SK-N-SH (cell line): Measurements from ENCODE around the gene ITLN1.

Source experiments
- NRF1 ChIP-seq: IDR thresholded peaks from 2 replicates; pipeline ENCODE4 v1.6.1; 2012; ENCODE audit warnings: low read depth, mild to moderate bottlenecking, low read length
- RXRA ChIP-seq: IDR thresholded peaks from 2 replicates; pipeline ENCODE4 v1.4.0; 2012; ENCODE audit warnings: low read depth, mild to moderate bottlenecking, borderline replicate concordance
- TF ChIP-seq, protein P1 (sequence below): fragments of 200-600 bp; sonication (generic); IDR thresholded peaks from 2 replicates; pipeline ENCODE4 v1.6.1; 2017; ENCODE audit warnings: antibody characterized with exemption, mild to moderate bottlenecking, moderate library complexity

DNA sequence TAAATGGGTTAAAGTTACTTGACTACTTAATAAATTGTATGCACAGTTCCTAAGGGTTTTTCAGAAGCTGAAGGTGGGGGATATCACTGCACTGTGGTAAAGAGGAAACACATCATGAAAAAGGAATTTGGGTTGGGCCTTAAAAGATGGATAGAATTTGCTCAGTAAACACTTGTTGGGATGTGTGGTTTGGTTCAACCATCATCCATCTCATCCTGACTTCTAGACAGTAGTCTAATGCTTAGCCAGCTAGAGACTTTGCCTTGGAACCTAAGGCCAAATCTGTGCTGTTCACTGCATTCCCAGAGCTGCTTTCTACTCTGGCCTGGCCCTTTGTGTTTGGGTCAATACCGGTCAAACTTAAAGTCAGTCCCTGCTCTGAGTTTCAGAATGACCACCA is 58.4 kb downstream of the ITLN1 start:
- TF ChIP-seq, protein P1, sequence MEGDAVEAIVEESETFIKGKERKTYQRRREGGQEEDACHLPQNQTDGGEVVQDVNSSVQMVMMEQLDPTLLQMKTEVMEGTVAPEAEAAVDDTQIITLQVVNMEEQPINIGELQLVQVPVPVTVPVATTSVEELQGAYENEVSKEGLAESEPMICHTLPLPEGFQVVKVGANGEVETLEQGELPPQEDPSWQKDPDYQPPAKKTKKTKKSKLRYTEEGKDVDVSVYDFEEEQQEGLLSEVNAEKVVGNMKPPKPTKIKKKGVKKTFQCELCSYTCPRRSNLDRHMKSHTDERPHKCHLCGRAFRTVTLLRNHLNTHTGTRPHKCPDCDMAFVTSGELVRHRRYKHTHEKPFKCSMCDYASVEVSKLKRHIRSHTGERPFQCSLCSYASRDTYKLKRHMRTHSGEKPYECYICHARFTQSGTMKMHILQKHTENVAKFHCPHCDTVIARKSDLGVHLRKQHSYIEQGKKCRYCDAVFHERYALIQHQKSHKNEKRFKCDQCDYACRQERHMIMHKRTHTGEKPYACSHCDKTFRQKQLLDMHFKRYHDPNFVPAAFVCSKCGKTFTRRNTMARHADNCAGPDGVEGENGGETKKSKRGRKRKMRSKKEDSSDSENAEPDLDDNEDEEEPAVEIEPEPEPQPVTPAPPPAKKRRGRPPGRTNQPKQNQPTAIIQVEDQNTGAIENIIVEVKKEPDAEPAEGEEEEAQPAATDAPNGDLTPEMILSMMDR, result no peak
- no peak for TF ChIP-seq RXRA
- no peak for TF ChIP-seq NRF1
